Glutamatergic neuron (in vitro differentiated cells): ENCODE measurements around the gene HTR3D. TPM values are rescaled to one million over a fixed set of nuclear protein-coding genes. Genes with fewer than 3 reads are reported as not detected.

Experiments used
- DNase-seq: peaks from one replicate; pipeline ENCODE4 v3.0.0; 2022
- H3K27ac Mint-ChIP-seq: one replicate; pipeline ENCODE4 v1.8.0; 2020; ENCODE audit warnings: mild to moderate bottlenecking, mixed read lengths, inconsistent platforms; ENCODE audit not compliant: unreplicated experiment
- H3K27me3 Mint-ChIP-seq: one replicate; pipeline ENCODE4 v1.8.0; 2020; ENCODE audit warnings: mild to moderate bottlenecking, moderate library complexity, mixed read lengths, inconsistent platforms; ENCODE audit not compliant: unreplicated experiment
- H3K36me3 Mint-ChIP-seq: one replicate; pipeline ENCODE4 v1.8.0; 2020; ENCODE audit warnings: mild to moderate bottlenecking, mixed read lengths, inconsistent platforms; ENCODE audit not compliant: unreplicated experiment
- H3K4me1 Mint-ChIP-seq: one replicate; pipeline ENCODE4 v1.8.0; 2020; ENCODE audit warnings: mild to moderate bottlenecking, low read depth, mixed read lengths, inconsistent platforms; ENCODE audit not compliant: unreplicated experiment
- H3K4me3 Mint-ChIP-seq: one replicate; pipeline ENCODE4 v1.8.0; 2020; ENCODE audit warnings: mild to moderate bottlenecking, mixed read lengths, inconsistent platforms; ENCODE audit not compliant: unreplicated experiment
- H3K9me3 Mint-ChIP-seq: one replicate; pipeline ENCODE4 v1.8.0; 2020; ENCODE audit warnings: mild to moderate bottlenecking, moderate library complexity, mixed read lengths, inconsistent platforms; ENCODE audit not compliant: unreplicated experiment
- long read RNA-seq: library from polyadenylated mRNA; unstranded; transcript quantifications from one replicate; pipeline ENCODE4 v2.0.0, GENCODE V29; 2020; ENCODE audit not compliant: unreplicated experiment
- total RNA-seq: library from RNA; stranded (reverse); fragmentation: NEBNext Ultra II Directional; extraction: Animal tissue kit (Norgen Biotek cat#: 25700); gene quantifications from one replicate; pipeline ENCODE4 v1.2.1, GENCODE V29; 2021; ENCODE audit not compliant: unreplicated experiment
- TF ChIP-seq, protein P1 (sequence below): fragments of 200-600 bp; sonication (generic); IDR thresholded peaks from one replicate; pipeline ENCODE4 v1.5.0; 2021; ENCODE audit not compliant: partially characterized antibody, unreplicated experiment

HTR3D gene, protein sequence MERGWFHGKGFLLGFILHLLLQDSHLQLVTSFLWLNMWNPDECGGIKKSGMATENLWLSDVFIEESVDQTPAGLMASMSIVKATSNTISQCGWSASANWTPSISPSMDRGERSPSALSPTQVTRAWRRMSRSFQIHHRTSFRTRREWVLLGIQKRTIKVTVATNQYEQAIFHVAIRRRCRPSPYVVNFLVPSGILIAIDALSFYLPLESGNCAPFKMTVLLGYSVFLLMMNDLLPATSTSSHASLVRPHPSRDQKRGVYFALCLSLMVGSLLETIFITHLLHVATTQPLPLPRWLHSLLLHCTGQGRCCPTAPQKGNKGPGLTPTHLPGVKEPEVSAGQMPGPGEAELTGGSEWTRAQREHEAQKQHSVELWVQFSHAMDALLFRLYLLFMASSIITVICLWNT
- total RNA-seq: not detected
- long read RNA-seq: 0 reads

DNA sequence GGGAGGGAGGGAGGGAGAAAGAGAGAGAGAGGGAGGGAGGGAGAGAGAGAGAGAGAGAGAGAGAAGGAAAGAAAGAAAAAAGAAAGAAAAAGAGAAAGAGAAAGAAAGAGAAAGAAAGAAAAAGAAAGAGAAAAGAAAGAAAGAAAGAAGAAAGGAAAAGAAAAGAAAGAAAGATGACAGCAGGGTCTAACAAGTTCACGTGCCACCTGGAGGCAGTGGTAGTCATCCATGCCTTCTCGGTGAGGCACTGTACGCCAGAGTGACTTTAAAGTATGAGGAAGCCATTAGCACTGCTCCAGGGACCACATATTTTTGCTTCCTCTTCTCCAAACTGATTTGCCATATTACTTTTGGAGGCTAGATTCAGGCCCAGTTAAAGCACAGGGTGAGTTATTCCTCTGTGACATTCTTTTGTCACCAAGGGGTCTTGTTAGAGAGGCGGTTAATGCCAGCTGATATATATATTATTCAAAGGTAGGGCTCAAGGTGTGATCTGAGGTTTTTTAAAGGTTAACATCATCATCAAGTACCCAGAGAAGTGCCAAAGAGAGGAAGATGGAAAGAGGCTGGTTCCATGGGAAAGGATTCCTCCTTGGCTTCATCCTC is at the start of gene HTR3D:
Gene HTR3D, plus strand, starts transcription at position 556 of the 606 bp plus-strand sequence. Its CDS starts 0 bp downstream, at position 556.
- H3K4me1 Mint-ChIP-seq: no peaks in the 10 kb centered on the region
- H3K27me3 Mint-ChIP-seq: peaks cover 7% of the 10 kb centered on the region
- H3K36me3 Mint-ChIP-seq: no peaks in the 10 kb centered on the region
- TF ChIP-seq, protein P1, sequence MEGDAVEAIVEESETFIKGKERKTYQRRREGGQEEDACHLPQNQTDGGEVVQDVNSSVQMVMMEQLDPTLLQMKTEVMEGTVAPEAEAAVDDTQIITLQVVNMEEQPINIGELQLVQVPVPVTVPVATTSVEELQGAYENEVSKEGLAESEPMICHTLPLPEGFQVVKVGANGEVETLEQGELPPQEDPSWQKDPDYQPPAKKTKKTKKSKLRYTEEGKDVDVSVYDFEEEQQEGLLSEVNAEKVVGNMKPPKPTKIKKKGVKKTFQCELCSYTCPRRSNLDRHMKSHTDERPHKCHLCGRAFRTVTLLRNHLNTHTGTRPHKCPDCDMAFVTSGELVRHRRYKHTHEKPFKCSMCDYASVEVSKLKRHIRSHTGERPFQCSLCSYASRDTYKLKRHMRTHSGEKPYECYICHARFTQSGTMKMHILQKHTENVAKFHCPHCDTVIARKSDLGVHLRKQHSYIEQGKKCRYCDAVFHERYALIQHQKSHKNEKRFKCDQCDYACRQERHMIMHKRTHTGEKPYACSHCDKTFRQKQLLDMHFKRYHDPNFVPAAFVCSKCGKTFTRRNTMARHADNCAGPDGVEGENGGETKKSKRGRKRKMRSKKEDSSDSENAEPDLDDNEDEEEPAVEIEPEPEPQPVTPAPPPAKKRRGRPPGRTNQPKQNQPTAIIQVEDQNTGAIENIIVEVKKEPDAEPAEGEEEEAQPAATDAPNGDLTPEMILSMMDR: no peak
- H3K4me3 Mint-ChIP-seq: no peak within 1 kb of the TSS
- H3K27ac Mint-ChIP-seq: no peak within 1 kb of the TSS
- no peak for DNase-seq
- peaks cover 2% of the 10 kb centered on the region for H3K9me3 Mint-ChIP-seq

DNA sequence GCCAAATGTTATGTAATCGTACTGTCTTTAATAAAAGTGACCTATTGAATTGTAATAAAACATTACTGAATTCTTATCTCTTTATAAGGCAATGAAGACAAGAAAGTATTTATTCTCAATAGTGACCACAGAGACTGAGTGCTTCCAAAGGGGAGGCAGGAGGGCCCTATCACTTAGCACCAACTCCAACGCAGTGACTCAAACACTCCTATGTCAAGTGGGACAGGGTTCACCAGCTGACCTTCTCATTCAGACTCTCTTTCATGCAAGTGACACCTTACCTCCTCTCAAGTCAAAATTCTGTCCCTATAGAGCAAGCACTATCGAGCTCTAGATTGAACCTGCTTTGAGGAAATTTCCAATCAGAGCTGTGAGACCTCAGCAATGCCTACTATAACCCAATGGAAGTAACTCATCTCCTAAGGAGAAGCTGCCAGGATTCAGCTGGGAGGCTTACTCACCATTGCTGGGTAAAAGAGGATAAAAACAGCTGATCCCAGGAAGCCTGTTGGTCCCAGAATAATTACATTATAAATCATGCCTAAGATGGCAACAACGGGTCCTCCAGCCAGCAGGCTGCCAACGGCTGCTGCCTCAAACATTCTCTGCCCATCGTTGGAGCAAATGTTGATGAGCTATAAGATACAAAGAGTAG is 49.4 kb upstream of the HTR3D start:
- DNase-seq: no peak
- TF ChIP-seq, protein P1: no peak
- Mint-ChIP-seq H3K36me3 (no peaks in the 10 kb centered on the region), H3K4me1 (peaks cover 7% of the 10 kb centered on the region), H3K27ac (no peak overlapping the region), H3K4me3 (no peak overlapping the region), H3K27me3 (peaks cover 4% of the 10 kb centered on the region), H3K9me3 (no peaks in the 10 kb centered on the region)

DNA sequence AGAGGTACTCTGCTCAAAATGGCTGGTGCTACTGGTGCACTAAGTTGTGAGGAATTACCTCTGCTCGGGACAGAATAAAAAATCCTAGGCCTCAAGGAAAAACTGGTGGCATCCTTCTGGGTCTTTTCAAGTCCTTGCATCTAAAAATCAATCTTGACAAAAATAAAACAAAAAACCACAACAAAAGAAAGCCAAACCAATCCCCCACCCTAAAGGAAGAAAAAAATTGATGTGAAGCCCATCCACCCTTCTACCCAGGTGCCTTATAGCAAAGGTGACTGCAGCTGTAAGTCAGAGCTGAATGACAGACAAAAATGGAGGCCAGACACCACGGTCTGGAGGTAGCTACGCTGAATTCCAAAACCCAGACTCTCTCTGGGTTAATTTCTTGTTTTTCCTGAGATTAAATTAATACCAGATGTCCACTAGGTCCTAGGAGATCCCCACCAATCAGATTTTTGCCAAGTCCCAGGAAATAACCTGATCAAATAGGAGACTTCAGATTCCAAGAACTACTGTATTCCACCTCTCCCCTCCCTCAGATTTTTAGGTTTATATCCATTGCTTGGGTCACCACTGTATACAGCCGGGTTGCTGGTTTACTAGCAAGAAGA is 47.3 kb upstream of the HTR3D start:
- Mint-ChIP-seq H3K36me3 (no peaks in the 10 kb centered on the region), H3K4me3 (no peak overlapping the region), H3K4me1 (peaks cover 7% of the 10 kb centered on the region), H3K27ac (no peak overlapping the region), H3K27me3 (peaks cover 4% of the 10 kb centered on the region), H3K9me3 (no peaks in the 10 kb centered on the region)
- no peak for DNase-seq
- TF ChIP-seq, protein P1: no peak

DNA sequence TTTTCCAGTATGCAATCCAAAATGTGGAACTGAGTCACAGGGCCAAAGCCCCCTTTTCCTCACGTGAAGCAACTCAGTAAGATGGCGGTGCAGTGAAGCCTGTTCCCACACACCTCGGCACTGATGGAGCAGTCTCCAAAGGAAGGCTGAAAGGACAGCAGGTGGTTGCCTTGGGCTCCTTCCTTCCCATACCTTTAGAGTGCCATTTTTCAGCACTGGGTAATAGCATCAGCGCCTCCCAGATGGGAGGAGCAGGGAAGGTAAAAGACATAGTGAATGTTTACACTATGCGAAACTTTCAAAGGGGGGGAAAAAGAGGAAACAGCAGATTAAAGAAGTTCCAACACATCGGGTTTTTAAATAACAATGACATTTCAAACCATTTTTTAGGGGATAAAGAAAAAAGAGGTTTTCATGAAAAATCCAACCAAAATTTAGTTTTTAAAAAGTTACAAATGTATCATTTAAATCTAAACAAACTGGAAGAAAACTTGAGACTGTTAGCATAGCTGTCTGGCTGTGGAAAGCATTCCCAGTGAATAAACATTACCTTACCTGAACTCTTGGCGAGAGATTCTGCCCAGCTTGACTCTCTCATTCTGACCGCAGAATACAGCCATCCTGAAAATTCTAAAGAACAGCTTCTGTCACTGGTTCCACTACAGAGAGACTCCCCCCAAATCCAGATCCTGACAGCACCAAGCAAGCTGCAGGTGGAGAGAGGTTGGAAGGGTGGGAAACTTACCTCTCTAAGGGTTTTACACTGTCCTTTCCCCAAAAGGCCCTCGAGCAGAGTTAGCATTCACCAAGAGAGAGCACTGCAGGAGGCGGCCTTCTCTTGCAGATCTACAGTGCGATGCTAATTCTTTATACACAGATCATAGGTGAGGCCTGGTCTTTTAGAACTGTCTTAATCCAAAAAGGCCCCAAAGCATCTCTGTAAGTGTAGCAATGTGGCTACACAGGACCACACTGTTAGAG is 46.5 kb upstream of the HTR3D start:
- Mint-ChIP-seq H3K4me1 (peaks cover 9% of the 10 kb centered on the region), H3K36me3 (no peaks in the 10 kb centered on the region), H3K9me3 (no peaks in the 10 kb centered on the region), H3K27ac (no peak overlapping the region), H3K27me3 (peaks cover 4% of the 10 kb centered on the region), H3K4me3 (no peak overlapping the region)
- TF ChIP-seq, protein P1: no peak
- no peak for DNase-seq
